PC-9 (cell line): ENCODE data around the gene PPM1K. TPM values are rescaled to one million over a fixed set of nuclear protein-coding genes. Genes with fewer than 3 reads are reported as not detected.
A peak's percentile ranks its signal among the peaks of the same experiment; 100 is the strongest.

ENCODE experiments used
- BruUV-seq: library from RNA; stranded (reverse); fragments of 400-500 nt; replicated peaks from 2 replicates; lab custom pipeline; 2021; lab: Mats Ljungman, UMichigan
- CTCF ChIA-PET: fragments of 300-600 bp; sonication (Branson Sonifier 250); formaldehyde crosslinking; loops from one replicate; lab custom pipeline; 2022; ENCODE audit warnings: antibody characterized with exemption; lab: Charles Lee
- POLR2A ChIA-PET: fragments of 300-600 bp; sonication (Branson Sonifier 250); formaldehyde crosslinking; loops from one replicate; lab custom pipeline; 2022; ENCODE audit warnings: antibody characterized with exemption; ENCODE audit not compliant: unreplicated experiment; lab: Charles Lee
- DNase-seq, 2 experiments: peaks; one replicate each; pipeline versions ENCODE4 v3.0.0 to v3.0.0-alpha.2; 2015 to 2022; ENCODE audit warnings: mixed read lengths in 1 of 2
- H2AFZ ChIP-seq: fragments of 200-600 bp; sonication (generic); 2 replicates; pipeline ENCODE4 v1.8.1; 2017; ENCODE audit warnings: antibody characterized with exemption
- H3F3A ChIP-seq: fragments of 200-600 bp; sonication (generic); 2 replicates; pipeline ENCODE4 v1.8.1; 2017; ENCODE audit warnings: antibody characterized with exemption, mild to moderate bottlenecking, low read depth; ENCODE audit not compliant: insufficient read depth
- H3K27ac ChIP-seq: fragments of 200-600 bp; sonication (generic); 2 replicates; pipeline ENCODE4 v1.6.1; 2016; ENCODE audit warnings: mixed run types
- H3K27me3 ChIP-seq: fragments of 200-600 bp; sonication (generic); 2 replicates; pipeline ENCODE4 v1.6.1; 2016; ENCODE audit warnings: low read depth, mixed run types; ENCODE audit not compliant: insufficient read depth
- H3K36me3 ChIP-seq: fragments of 200-600 bp; sonication (generic); 2 replicates; pipeline ENCODE4 v1.6.1; 2016; ENCODE audit warnings: low read depth, mixed run types
- H3K4me1 ChIP-seq: fragments of 200-600 bp; sonication (generic); replicated peaks from 2 replicates; pipeline ENCODE4 v1.6.1; 2016; ENCODE audit warnings: mixed run types; ENCODE audit not compliant: insufficient read depth
- H3K4me2 ChIP-seq: fragments of 200-600 bp; sonication (generic); 2 replicates; pipeline ENCODE4 v1.6.1; 2017; ENCODE audit warnings: mixed run types
- H3K4me3 ChIP-seq: fragments of 200-600 bp; sonication (generic); 2 replicates; pipeline ENCODE4 v1.6.1; 2016; ENCODE audit warnings: mixed run types
- H3K79me2 ChIP-seq: fragments of 200-600 bp; sonication (generic); 2 replicates; pipeline ENCODE4 v1.6.1; 2017; ENCODE audit warnings: low read depth, mixed run types
- H3K9me2 ChIP-seq: fragments of 200-600 bp; sonication (generic); 2 replicates; pipeline ENCODE4 v1.8.1; 2017; ENCODE audit warnings: mild to moderate bottlenecking; ENCODE audit not compliant: insufficient read depth
- H3K9me3 ChIP-seq: fragments of 200-600 bp; sonication (generic); 2 replicates; pipeline ENCODE4 v1.8.1; 2016; ENCODE audit warnings: low read depth; ENCODE audit not compliant: insufficient read depth
- H4K20me1 ChIP-seq: fragments of 200-600 bp; sonication (generic); 2 replicates; pipeline ENCODE4 v1.8.1; 2017; ENCODE audit not compliant: insufficient read depth
- EZH2 ChIP-seq: fragments of 200-600 bp; sonication (generic); IDR thresholded peaks from 2 replicates; pipeline ENCODE4 v1.8.0; 2017; ENCODE audit warnings: antibody characterized with exemption, low read depth
- intact Hi-C: fragments of 100-400 bp; cut with micrococcal nuclease; formaldehyde crosslinking; loops from one replicate; pipeline ENCODE4 v1.10.0; 2022; ENCODE audit not compliant: unreplicated experiment
- total RNA-seq: library from RNA; stranded (reverse); gene quantifications from 2 replicates; pipeline ENCODE4 v1.2.3, GENCODE V29; 2021
- TF ChIP-seq, protein P1 (sequence below): fragments of 200-600 bp; sonication (generic); conservative IDR thresholded peaks from 2 replicates; pipeline ENCODE4 v1.6.1; 2017; ENCODE audit warnings: mixed run types, antibody characterized with exemption, mild to moderate bottlenecking, moderate library complexity

PPM1K gene
- total RNA-seq, 1 experiment from 2014 or later, result 5.7 TPM

DNA sequence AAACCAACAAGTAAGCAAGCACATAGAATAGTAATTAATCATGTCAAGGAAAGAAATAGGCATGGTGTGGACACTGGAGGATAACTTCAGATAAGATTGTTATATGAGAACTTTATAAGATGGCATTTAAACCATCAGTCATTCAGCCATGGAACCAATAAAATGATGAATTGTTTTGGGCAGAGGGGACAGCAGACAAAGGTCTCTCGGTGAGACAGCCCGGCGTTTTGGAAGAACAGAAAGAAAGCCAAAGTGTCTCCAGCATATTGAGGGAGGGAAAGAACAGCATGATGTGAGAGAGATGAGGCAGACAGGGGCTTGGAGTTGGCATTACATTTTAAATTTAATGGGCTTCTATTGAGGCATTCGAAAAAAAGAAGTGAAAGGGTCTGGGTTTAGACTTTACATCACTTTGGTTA, 883 bp upstream of the PPM1K start:
- H3K79me2 ChIP-seq, result no peaks in the 10 kb centered on the region
- CTCF ChIA-PET, result no interaction called here
- peak overlapping the region; percentile 68; the same call in 1 of the 2 replicates for H2AFZ ChIP-seq
- no peaks in the 10 kb centered on the region for H3K27me3 ChIP-seq
- POLR2A ChIA-PET, result no interaction called here
- peak overlapping the region; percentile 53 for H3K27ac ChIP-seq
- no peaks in the 10 kb centered on the region for H3K36me3 ChIP-seq
- peaks cover 20% of the 10 kb centered on the region for H3F3A ChIP-seq
- intact Hi-C loops, result loop anchor here (2.0 kb wide), 3 partner anchors 36 to 172 kb away; partner anchors contain the start of genes HERC5 and HERC6
- peak overlapping the region; percentile 58; the same call in 1 of the 2 replicates for H3K4me3 ChIP-seq
- peak overlapping the region; percentile 95 for H3K4me2 ChIP-seq
- DNase-seq, result no peak
- no TSS peak for BruUV-seq
- peaks cover 20% of the 10 kb centered on the region for H3K4me1 ChIP-seq
- TF ChIP-seq, protein P1, sequence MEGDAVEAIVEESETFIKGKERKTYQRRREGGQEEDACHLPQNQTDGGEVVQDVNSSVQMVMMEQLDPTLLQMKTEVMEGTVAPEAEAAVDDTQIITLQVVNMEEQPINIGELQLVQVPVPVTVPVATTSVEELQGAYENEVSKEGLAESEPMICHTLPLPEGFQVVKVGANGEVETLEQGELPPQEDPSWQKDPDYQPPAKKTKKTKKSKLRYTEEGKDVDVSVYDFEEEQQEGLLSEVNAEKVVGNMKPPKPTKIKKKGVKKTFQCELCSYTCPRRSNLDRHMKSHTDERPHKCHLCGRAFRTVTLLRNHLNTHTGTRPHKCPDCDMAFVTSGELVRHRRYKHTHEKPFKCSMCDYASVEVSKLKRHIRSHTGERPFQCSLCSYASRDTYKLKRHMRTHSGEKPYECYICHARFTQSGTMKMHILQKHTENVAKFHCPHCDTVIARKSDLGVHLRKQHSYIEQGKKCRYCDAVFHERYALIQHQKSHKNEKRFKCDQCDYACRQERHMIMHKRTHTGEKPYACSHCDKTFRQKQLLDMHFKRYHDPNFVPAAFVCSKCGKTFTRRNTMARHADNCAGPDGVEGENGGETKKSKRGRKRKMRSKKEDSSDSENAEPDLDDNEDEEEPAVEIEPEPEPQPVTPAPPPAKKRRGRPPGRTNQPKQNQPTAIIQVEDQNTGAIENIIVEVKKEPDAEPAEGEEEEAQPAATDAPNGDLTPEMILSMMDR, result no peak
- no peak for TF ChIP-seq EZH2
- no peaks in the 10 kb centered on the region for H3K9me3 ChIP-seq
- H4K20me1 ChIP-seq, result no peaks in the 10 kb centered on the region
- H3K9me2 ChIP-seq, result no peaks in the 10 kb centered on the region

DNA sequence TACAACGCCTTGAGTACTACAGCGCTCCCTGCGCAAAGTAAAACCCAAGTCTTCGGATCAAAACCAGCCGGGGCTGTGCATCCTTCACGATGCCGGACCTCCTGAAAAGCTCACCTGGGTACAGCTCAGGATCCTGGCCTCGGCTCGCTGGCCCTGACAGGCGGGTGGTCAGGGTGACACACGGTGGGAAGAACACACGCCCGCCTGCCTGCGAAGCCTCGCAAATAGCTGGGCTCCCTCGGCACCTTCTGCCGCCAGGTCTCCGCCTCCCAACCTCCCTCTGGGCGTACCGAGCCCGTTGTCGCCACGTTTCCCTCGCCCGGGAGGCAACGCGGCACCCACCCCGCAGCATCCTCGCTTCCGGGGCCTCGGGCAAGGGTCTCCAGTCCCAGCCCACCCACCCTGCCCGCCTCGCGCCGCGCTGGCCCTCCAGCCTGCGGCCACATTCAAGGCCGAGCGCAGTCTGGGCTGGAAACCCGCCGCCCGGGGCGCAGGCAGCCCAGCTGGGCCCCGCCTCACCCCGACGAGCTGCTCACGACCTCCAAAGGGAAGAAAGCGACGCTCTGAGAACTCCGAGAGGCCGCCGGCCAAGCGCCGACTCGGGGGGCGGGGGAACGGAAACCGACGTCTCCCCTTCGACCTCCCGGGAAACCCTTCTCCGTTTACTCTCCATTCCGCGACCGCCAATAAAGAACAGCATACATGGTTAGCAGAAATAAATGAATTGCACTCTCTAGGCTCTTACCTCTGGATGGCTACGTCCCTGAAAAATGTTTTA, 511 bp downstream of the PPM1K start:
- peak; percentile 36 to 47 for DNase-seq
- ChIA-PET CTCF (interaction anchor here (1.2 kb wide), 1 partner anchor 37 kb away, joined by 3 read pairs; no protein-coding TSS in a partner anchor), POLR2A (interaction anchor here (0.5 kb wide), 1 partner anchor 1063 kb away, joined by 21 read pairs; no protein-coding TSS in a partner anchor)
- Histone ChIP-seq H3K27ac (peak overlapping the region; percentile 65), H3K36me3 (no peaks in the 10 kb centered on the region), H3F3A (peaks cover 20% of the 10 kb centered on the region), H2AFZ (peak overlapping the region; percentile 94), H3K9me2 (no peaks in the 10 kb centered on the region), H3K4me1 (peaks cover 20% of the 10 kb centered on the region), H3K9me3 (no peaks in the 10 kb centered on the region), H3K27me3 (no peaks in the 10 kb centered on the region), H4K20me1 (no peaks in the 10 kb centered on the region), H3K4me3 (peak overlapping the region; percentile 79), H3K79me2 (no peaks in the 10 kb centered on the region), H3K4me2 (peak overlapping the region; percentile 91)
- no TSS peak for BruUV-seq
- TF ChIP-seq EZH2, result no peak
- TF ChIP-seq, protein P1, result no peak
- intact Hi-C loops, result loop anchor here (2.0 kb wide), 3 partner anchors 37 to 173 kb away; partner anchors contain the start of genes HERC5 and HERC6

DNA sequence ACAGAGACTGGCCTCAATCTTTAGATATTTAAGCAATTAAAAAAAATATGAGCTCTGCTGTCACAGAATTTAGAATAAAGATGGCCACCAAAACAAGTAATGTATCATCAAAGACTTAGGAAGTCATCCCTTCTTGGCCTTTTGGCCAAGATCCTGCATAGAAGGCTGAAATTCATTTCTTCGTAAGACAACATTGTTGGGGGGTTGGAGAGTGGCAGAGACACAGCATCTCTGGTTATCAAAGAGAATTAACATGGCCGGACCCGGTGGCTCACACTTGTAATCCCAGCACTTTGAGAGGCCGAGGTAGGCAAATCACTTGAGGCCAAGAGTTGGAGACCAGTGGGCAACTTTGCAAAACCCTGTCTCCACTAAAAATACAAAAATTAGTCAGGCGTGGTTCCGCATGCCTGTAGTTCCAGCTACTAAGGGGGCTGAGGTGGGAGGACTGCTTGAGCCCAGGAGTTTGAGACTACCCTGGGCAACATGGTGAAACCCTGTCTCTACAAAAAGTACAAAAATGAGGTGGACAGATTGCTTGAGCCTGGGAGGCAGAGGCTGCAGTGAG, 4.0 kb downstream of the PPM1K start:
- DNase-seq, result no peak
- Histone ChIP-seq H3K4me3 (no peak overlapping the region), H3K27me3 (no peaks in the 10 kb centered on the region), H3K4me1 (peaks cover 17% of the 10 kb centered on the region), H3K9me2 (no peaks in the 10 kb centered on the region), H3K27ac (no peak overlapping the region), H3K4me2 (no peak overlapping the region), H3K9me3 (no peaks in the 10 kb centered on the region), H2AFZ (no peak overlapping the region), H4K20me1 (no peaks in the 10 kb centered on the region), H3K79me2 (no peaks in the 10 kb centered on the region), H3F3A (peaks cover 18% of the 10 kb centered on the region), H3K36me3 (no peaks in the 10 kb centered on the region)
- ChIA-PET POLR2A (no interaction called here), CTCF (interaction anchor here (0.6 kb wide), 1 partner anchor 88 kb away, joined by 22 read pairs; no protein-coding TSS in a partner anchor)
- intact Hi-C loops, result no loop called here
- TF ChIP-seq, protein P1, result no peak
- no peak for TF ChIP-seq EZH2
- BruUV-seq, result no TSS peak
